IPS-15b (cell line): Measurements from ENCODE around the gene FOXA2.
A peak's percentile ranks its signal among the peaks of the same experiment; 100 is the strongest.

Source experiments
- H3K27me3 ChIP-seq: one replicate; pipeline ENCODE4 v1.6.1; 2013; ENCODE audit warnings: low read length; ENCODE audit not compliant: control insufficient read depth, insufficient read depth
- H3K36me3 ChIP-seq: one replicate; pipeline ENCODE4 v1.6.1; 2013; ENCODE audit warnings: low read length; ENCODE audit not compliant: control insufficient read depth, insufficient read depth
- H3K4me1 ChIP-seq: one replicate; pipeline ENCODE4 v1.6.1; 2013; ENCODE audit warnings: mild to moderate bottlenecking, low read length; ENCODE audit not compliant: control insufficient read depth, insufficient read depth
- H3K4me3 ChIP-seq: one replicate; pipeline ENCODE4 v1.5.1; 2013; ENCODE audit warnings: low read depth, low read length
- H3K9ac ChIP-seq: one replicate; pipeline ENCODE4 v1.6.1; 2013; ENCODE audit warnings: low read depth, mild to moderate bottlenecking, low read length
- H3K9me3 ChIP-seq: one replicate; pipeline ENCODE4 v1.6.1; 2013; ENCODE audit warnings: mild to moderate bottlenecking, low read length; ENCODE audit not compliant: control insufficient read depth, insufficient read depth

FOXA2 gene

GRCh38 chr20:22584522-22584921 is at the start of gene FOXA2:
TSS of gene FOXA2 (minus strand) at chr20:22584572. CDS start at chr20:22584278, 294 bp downstream.
- Histone ChIP-seq H3K9me3 (no peaks in the 10 kb centered on the region), H3K4me1 (peaks cover 19% of the 10 kb centered on the region), H3K27me3 (peaks cover 95% of the 10 kb centered on the region), H3K4me3 (peak within 1 kb of the TSS; percentile 46), H3K36me3 (no peaks in the 10 kb centered on the region), H3K9ac (no peak within 1 kb of the TSS)

GRCh38 chr20:22630701-22631100 is 46.3 kb upstream of the FOXA2 start:
- Histone ChIP-seq H3K4me1 (no peaks in the 10 kb centered on the region), H3K9me3 (no peaks in the 10 kb centered on the region), H3K36me3 (no peaks in the 10 kb centered on the region), H3K27me3 (no peaks in the 10 kb centered on the region), H3K9ac (no peak overlapping the region), H3K4me3 (no peak overlapping the region)

- Histone ChIP-seq H3K4me3 (no peak overlapping the region), H3K27me3 (no peaks in the 10 kb centered on the region), H3K36me3 (no peaks in the 10 kb centered on the region), H3K4me1 (no peaks in the 10 kb centered on the region), H3K9me3 (no peaks in the 10 kb centered on the region), H3K9ac (no peak overlapping the region)
Observed at GRCh38 chr20:22629927-22630326, 45.6 kb upstream of the FOXA2 start.

DNA sequence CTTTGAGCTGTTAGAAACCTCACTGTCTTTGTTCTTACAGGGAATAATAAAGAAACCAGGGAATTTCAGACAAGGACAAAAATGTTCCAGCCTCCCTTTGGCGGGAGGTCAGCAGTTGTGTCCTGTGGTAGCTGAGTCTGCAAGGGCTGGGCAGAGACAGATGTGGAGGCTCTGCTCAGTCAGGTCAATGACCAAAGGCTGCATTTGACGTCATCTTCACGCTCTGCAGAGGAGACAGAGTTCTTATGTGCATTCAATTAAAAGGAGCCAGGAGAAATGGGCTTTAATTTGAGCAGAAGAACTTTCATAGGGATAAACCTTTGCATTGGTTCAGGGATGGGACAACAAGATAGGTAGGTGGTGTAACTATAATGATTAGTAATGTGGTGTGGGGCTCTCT is 45.1 kb upstream of the FOXA2 start:
- Histone ChIP-seq H3K4me3 (no peak overlapping the region), H3K4me1 (no peaks in the 10 kb centered on the region), H3K9me3 (no peaks in the 10 kb centered on the region), H3K9ac (no peak overlapping the region), H3K27me3 (no peaks in the 10 kb centered on the region), H3K36me3 (no peaks in the 10 kb centered on the region)

DNA sequence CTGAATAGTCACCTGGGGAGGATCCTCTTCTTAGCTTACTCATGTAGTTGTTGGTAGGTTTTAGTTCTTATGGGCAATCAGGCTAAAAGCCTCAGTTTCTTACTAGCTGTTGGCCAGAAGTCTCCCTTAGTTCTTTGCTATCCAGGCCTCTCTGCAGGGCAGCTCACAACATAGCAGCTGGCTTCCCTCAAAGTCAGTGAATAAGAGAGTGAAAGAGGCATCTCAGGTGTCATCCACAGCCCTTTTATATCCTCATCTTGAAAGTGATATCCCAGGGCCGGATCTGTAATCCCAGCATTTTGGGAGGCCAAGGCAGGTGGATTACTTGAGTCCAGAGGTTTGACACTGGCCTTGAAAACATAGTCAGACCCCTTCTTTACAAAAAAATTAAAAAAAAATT is 42.1 kb upstream of the FOXA2 start:
- Histone ChIP-seq H3K9me3 (no peaks in the 10 kb centered on the region), H3K9ac (no peak overlapping the region), H3K4me1 (no peaks in the 10 kb centered on the region), H3K27me3 (peaks cover 5% of the 10 kb centered on the region), H3K4me3 (no peak overlapping the region), H3K36me3 (no peaks in the 10 kb centered on the region)

DNA sequence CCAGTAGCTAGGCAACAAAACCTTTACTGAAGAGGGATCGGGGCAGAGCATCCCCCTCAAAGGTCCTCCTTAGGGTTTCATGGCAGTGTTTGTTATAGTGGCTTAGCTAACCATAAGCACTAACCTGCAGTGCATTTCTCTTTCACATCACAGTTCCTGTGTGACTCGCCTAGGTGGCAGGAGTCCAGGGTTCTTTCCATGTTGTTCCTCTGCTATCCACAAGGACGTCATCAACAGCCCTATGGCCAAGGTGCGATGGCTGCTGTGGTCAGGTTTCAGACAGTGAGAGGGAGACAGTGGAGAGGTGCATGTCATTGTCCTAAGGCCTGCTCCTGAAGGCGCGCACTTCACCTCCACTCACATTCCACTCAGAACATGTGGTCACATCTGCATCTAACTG is 38.8 kb upstream of the FOXA2 start:
- Histone ChIP-seq H3K9ac (no peak overlapping the region), H3K9me3 (no peaks in the 10 kb centered on the region), H3K4me3 (no peak overlapping the region), H3K27me3 (peaks cover 18% of the 10 kb centered on the region), H3K36me3 (no peaks in the 10 kb centered on the region), H3K4me1 (peaks cover 14% of the 10 kb centered on the region)

- Histone ChIP-seq H3K9me3 (no peaks in the 10 kb centered on the region), H3K4me1 (peaks cover 14% of the 10 kb centered on the region), H3K9ac (no peak overlapping the region), H3K4me3 (no peak overlapping the region), H3K36me3 (no peaks in the 10 kb centered on the region), H3K27me3 (peaks cover 20% of the 10 kb centered on the region)
Observed at GRCh38 chr20:22620342-22620741, 36.0 kb upstream of the FOXA2 start.

DNA sequence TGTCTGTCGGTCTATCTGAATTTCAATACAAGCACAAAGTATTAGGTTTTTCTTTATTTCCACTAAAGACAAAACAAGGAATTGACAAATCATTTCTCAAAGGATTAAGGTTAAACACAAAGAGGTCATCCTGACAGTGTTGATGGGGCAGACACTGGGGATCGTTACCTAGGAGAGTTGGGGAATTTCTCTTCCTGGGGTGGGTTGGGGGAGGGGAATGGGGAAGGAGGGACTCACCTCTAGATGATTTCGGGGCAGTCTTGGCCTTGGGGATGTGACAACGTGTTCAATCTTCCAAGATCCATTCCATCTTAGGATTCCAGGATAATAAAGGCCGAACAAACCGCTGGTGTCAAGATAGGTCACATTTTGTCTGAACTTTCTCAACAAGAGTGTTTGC is 35.4 kb upstream of the FOXA2 start:
- H3K9ac ChIP-seq, result no peak overlapping the region
- H3K4me3 ChIP-seq, result no peak overlapping the region
- peaks cover 14% of the 10 kb centered on the region for H3K4me1 ChIP-seq
- no peaks in the 10 kb centered on the region for H3K36me3 ChIP-seq
- no peaks in the 10 kb centered on the region for H3K9me3 ChIP-seq
- H3K27me3 ChIP-seq, result peaks cover 20% of the 10 kb centered on the region

- peaks cover 20% of the 10 kb centered on the region for H3K27me3 ChIP-seq
- H3K9ac ChIP-seq, result no peak overlapping the region
- H3K4me1 ChIP-seq, result peaks cover 14% of the 10 kb centered on the region
- no peaks in the 10 kb centered on the region for H3K36me3 ChIP-seq
- H3K4me3 ChIP-seq, result no peak overlapping the region
- no peaks in the 10 kb centered on the region for H3K9me3 ChIP-seq
Observed at GRCh38 chr20:22619272-22619671, 34.9 kb upstream of the FOXA2 start.

- Histone ChIP-seq H3K4me3 (no peak overlapping the region), H3K36me3 (no peaks in the 10 kb centered on the region), H3K9ac (no peak overlapping the region), H3K9me3 (no peaks in the 10 kb centered on the region), H3K27me3 (peaks cover 20% of the 10 kb centered on the region), H3K4me1 (peaks cover 14% of the 10 kb centered on the region)
Observed at GRCh38 chr20:22617160-22617559, 32.8 kb upstream of the FOXA2 start.

DNA sequence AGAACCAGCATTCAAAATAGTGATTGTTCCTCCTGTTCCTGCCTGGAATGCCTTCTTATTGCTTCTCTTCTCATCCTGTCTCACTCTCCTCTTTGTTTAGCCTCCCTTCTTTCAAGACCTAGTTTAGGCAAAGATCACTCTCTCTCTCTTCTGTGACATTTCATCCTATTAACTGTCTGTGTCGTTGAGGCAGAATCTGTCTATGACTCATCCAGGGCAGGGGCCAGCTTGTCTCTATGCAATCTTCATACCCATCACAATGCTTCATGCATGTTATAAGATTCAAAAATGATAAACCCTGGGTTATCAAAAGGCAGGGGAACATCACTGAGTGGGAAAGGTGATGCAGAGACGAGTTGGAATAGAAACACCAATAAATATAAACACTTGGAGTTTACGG is 32.2 kb upstream of the FOXA2 start:
- Histone ChIP-seq H3K4me3 (no peak overlapping the region), H3K27me3 (peaks cover 16% of the 10 kb centered on the region), H3K36me3 (no peaks in the 10 kb centered on the region), H3K9me3 (no peaks in the 10 kb centered on the region), H3K9ac (no peak overlapping the region), H3K4me1 (peaks cover 14% of the 10 kb centered on the region)

DNA sequence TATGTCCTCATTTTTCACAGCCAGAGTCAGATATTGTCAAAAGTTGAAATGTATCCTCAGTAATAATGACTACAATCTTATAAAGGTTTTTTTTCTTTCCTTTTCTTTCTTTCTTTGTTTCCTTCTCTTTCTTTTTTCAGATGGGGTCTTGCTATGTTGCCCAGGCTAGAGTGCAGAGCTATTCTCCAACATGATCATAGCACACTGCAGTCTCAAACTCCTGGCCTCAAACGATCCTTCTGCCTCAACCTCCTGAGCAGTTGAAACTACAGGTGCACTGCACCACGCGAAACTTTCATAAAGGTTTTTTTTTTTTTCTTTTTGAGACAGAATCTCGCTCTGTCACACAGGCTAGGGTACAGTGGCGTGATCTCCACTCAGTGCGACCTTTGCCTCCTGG is 31.1 kb upstream of the FOXA2 start:
- no peak overlapping the region for H3K4me3 ChIP-seq
- peaks cover 8% of the 10 kb centered on the region for H3K4me1 ChIP-seq
- H3K36me3 ChIP-seq, result no peaks in the 10 kb centered on the region
- no peak overlapping the region for H3K9ac ChIP-seq
- H3K9me3 ChIP-seq, result no peaks in the 10 kb centered on the region
- peaks cover 11% of the 10 kb centered on the region for H3K27me3 ChIP-seq

GRCh38 chr20:22611636-22612035 is 27.3 kb upstream of the FOXA2 start:
- Histone ChIP-seq H3K27me3 (no peaks in the 10 kb centered on the region), H3K36me3 (no peaks in the 10 kb centered on the region), H3K9ac (no peak overlapping the region), H3K9me3 (no peaks in the 10 kb centered on the region), H3K4me3 (no peak overlapping the region), H3K4me1 (peaks cover 4% of the 10 kb centered on the region)
